Measurements from ENCODE around the gene ZNF622. TPM values are rescaled to one million over a fixed set of nuclear protein-coding genes. Genes with fewer than 3 reads are reported as not detected.

ZNF622 gene
- total RNA-seq, 4 donors from 2014 or later = 20.2 to 32.6 (median 27.6) TPM

- TF ChIP-seq, protein P1, sequence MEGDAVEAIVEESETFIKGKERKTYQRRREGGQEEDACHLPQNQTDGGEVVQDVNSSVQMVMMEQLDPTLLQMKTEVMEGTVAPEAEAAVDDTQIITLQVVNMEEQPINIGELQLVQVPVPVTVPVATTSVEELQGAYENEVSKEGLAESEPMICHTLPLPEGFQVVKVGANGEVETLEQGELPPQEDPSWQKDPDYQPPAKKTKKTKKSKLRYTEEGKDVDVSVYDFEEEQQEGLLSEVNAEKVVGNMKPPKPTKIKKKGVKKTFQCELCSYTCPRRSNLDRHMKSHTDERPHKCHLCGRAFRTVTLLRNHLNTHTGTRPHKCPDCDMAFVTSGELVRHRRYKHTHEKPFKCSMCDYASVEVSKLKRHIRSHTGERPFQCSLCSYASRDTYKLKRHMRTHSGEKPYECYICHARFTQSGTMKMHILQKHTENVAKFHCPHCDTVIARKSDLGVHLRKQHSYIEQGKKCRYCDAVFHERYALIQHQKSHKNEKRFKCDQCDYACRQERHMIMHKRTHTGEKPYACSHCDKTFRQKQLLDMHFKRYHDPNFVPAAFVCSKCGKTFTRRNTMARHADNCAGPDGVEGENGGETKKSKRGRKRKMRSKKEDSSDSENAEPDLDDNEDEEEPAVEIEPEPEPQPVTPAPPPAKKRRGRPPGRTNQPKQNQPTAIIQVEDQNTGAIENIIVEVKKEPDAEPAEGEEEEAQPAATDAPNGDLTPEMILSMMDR (IDR thresholded peaks at IDR 0.05; ENCODE audit: low read depth) = no peak
These were observed 23.8 kb upstream of the ZNF622 start for GRCh38 chr5:16489322-16489791.

GRCh38 chr5:16487456-16487855 is 21.9 kb upstream of the ZNF622 start:
- TF ChIP-seq, protein P1 (IDR thresholded peaks at IDR 0.05; ENCODE audit: low read depth) = no peak

DNA sequence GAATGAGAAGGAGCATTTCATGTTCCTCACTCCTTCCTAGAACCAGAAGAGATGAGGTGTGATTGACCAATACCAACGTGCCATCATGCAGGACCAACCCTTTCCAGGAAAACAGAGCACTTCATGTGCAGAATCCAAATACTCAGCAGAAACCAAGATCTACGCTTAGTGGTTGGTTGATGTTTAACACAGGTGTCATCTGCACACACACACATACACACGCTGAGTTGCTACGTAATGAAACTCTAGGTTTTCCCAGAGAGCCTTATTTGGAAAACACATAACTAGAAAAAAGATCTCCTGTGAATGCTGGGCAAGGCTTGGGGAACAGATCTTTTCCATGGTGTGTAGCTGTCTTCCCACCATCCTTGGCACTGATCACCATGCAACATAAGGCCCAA is 21.1 kb upstream of the ZNF622 start:
- TF ChIP-seq, protein P1 (IDR thresholded peaks at IDR 0.05; ENCODE audit: low read depth) = no peak

DNA sequence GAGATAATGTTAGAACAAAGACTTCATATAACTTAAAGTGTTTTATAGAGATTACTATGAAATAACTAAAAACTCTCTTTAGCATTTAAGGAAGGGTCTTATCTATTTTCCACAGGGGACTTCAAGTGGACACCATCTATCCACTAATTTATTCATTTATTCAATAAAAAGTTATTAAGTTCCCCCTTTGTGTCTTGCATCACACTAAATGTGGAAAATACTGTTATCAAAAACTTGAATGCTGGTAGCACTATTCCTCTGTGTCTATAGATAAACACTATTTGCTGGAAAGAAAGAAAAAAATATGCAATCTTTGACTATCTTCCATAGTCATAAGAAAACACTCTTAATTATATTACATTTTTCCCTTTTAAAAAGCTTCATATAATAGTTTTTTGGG is 20.1 kb upstream of the ZNF622 start:
- TF ChIP-seq, protein P1 (IDR thresholded peaks at IDR 0.05; ENCODE audit: low read depth) = no peak

DNA sequence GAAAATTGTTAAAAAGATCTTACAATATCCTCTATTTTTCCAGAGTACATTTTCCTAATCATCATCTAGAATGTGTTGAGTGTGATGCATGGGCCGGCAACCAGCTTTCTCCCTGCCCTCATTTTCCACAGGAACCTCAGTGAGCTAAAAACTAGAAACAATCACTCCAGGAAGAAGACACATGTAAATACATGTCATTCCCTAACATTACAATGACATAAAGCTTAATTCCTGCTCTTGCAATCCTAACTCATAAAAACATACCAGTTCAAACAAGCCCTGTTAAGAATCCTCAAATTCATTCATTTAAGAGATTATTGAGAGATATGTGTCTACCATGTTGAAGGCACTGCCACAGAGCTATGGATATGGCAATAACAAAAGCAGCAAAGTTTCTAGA is 18.5 kb upstream of the ZNF622 start:
- TF ChIP-seq, protein P1 (IDR thresholded peaks at IDR 0.05; ENCODE audit: low read depth) = no peak

- TF ChIP-seq, protein P1 (IDR thresholded peaks at IDR 0.05; ENCODE audit: low read depth) = no peak
These were observed 17.8 kb upstream of the ZNF622 start for GRCh38 chr5:16483361-16483760.

DNA sequence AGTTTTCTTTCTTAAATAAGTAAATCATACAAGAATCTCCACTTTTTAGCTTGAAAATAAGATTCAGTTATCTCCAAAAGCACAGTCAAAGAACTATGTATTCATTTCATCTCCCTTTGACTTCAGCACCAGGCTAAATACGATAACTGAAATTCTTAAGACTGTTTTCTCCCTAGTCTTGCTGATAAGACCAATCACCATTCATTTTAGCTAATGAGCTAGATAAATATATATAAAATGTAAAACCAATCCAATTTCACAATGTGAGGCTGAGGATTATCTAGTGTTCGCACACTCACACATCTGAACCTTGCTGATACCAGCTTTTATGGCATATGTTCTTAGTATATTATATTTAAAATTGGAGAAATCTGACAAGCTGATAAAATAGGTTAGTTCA is 17.3 kb upstream of the ZNF622 start:
- TF ChIP-seq, protein P1 (IDR thresholded peaks at IDR 0.05; ENCODE audit: low read depth) = no peak

All from subcutaneous adipose tissue (tissue), 4 donors.